ENCODE data around the gene BLMH.

The BLMH gene

GRCh38 chr17:30326809-30327208, 35.1 kb upstream of the BLMH start:
- WGBS, 2 donors (ENCODE audit: extremely low coverage in 2 of 2, insufficient read length in 2 of 2, insufficient replicate concordance in 1 of 2) = no CpG with 5 or more reads among the region's 1 CpG
- no peak overlapping the region for H2AK5ac ChIP-seq (ENCODE audit: low read depth, low read length)
- DNase-seq (ENCODE audit: low spot score) = no peak
- H3K14ac ChIP-seq (ENCODE audit: low read length) = no peak overlapping the region
- no peak overlapping the region for H3K4me2 ChIP-seq (ENCODE audit: insufficient read depth, low read length, poor library complexity, severe bottlenecking)
- no peak overlapping the region for H2BK12ac ChIP-seq (ENCODE audit: low read length)
- peaks cover 2 to 4% of the 10 kb centered on the region in 2 donors for H3K4me1 ChIP-seq (ENCODE audit: control insufficient read depth in 2 of 2, insufficient read depth in 1 of 2, low read depth in 1 of 2, low read length in 2 of 2)
- no peak overlapping the region for H2BK15ac ChIP-seq (ENCODE audit: low read length)
- H3K9me3 ChIP-seq (replicated peaks in 1 of 2; ENCODE audit: control insufficient read depth in 2 of 2, insufficient read depth in 1 of 2, low read depth in 1 of 2, low read length in 2 of 2) = no peaks in the 10 kb centered on the region
- no peak overlapping the region for H2BK5ac ChIP-seq (ENCODE audit: low read length)
- peaks cover 0 to 25% (median 0%) of the 10 kb centered on the region in 3 experiments for H3K27me3 ChIP-seq (ENCODE audit: control insufficient read depth in 3 of 3, insufficient read depth in 3 of 3, low read depth in 1 of 3, low read length in 3 of 3)
- H2AFZ ChIP-seq (ENCODE audit: low read length) = no peak overlapping the region
- no peaks in the 10 kb centered on the region for H3K36me3 ChIP-seq (replicated peaks in 1 of 2; ENCODE audit: control insufficient read depth in 2 of 2, insufficient read depth in 2 of 2, low read length in 2 of 2)
- H3K23ac ChIP-seq (ENCODE audit: low read depth, low read length, poor library complexity) = no peak overlapping the region
- no peak overlapping the region for H3K9ac ChIP-seq (ENCODE audit: low read depth, low read length, poor library complexity)
- no peak overlapping the region for H4K8ac ChIP-seq (ENCODE audit: low read depth, low read length)
- H2BK120ac ChIP-seq (ENCODE audit: low read depth, low read length) = no peak overlapping the region
- no peak overlapping the region for H3K4ac ChIP-seq (ENCODE audit: low read length)
- no peaks in the 10 kb centered on the region for H3K79me1 ChIP-seq (ENCODE audit: low read depth, low read length)
- no peak overlapping the region for H4K91ac ChIP-seq (ENCODE audit: low read depth, low read length, poor library complexity)
- no peak overlapping the region for H3K27ac ChIP-seq (replicated peaks; ENCODE audit: low read length)
- no peak overlapping the region for H3K18ac ChIP-seq (ENCODE audit: low read length)
- no peak overlapping the region for H3K4me3 ChIP-seq (ENCODE audit: low read length in 2 of 2)

- Histone ChIP-seq H2BK120ac (ENCODE audit: low read depth, low read length) (no peak overlapping the region), H3K18ac (ENCODE audit: low read length) (no peak overlapping the region), H3K9me3 (replicated peaks in 1 of 2; ENCODE audit: control insufficient read depth in 2 of 2, insufficient read depth in 1 of 2, low read depth in 1 of 2, low read length in 2 of 2) (no peaks in the 10 kb centered on the region), H4K8ac (ENCODE audit: low read depth, low read length) (no peak overlapping the region), H3K27me3 (ENCODE audit: control insufficient read depth in 3 of 3, insufficient read depth in 3 of 3, low read depth in 1 of 3, low read length in 3 of 3) (peaks cover 0 to 33% (median 0%) of the 10 kb centered on the region in 3 experiments), H3K4me2 (ENCODE audit: insufficient read depth, low read length, poor library complexity, severe bottlenecking) (no peak overlapping the region), H4K91ac (ENCODE audit: low read depth, low read length, poor library complexity) (no peak overlapping the region), H2AK5ac (ENCODE audit: low read depth, low read length) (no peak overlapping the region), H3K4me1 (ENCODE audit: control insufficient read depth in 2 of 2, insufficient read depth in 1 of 2, low read depth in 1 of 2, low read length in 2 of 2) (peaks cover 2 to 4% of the 10 kb centered on the region in 2 donors), H2BK5ac (ENCODE audit: low read length) (no peak overlapping the region), H3K79me1 (ENCODE audit: low read depth, low read length) (no peaks in the 10 kb centered on the region), H2BK15ac (ENCODE audit: low read length) (no peak overlapping the region), H3K36me3 (replicated peaks in 1 of 2; ENCODE audit: control insufficient read depth in 2 of 2, insufficient read depth in 2 of 2, low read length in 2 of 2) (no peaks in the 10 kb centered on the region), H3K4ac (ENCODE audit: low read length) (no peak overlapping the region), H3K23ac (ENCODE audit: low read depth, low read length, poor library complexity) (no peak overlapping the region), H3K4me3 (ENCODE audit: low read length in 2 of 2) (no peak overlapping the region), H3K14ac (ENCODE audit: low read length) (no peak overlapping the region), H3K27ac (replicated peaks; ENCODE audit: low read length) (no peak overlapping the region), H2BK12ac (ENCODE audit: low read length) (no peak overlapping the region), H2AFZ (ENCODE audit: low read length) (no peak overlapping the region), H3K9ac (ENCODE audit: low read depth, low read length, poor library complexity) (no peak overlapping the region)
- no peak for DNase-seq (ENCODE audit: low spot score)
- WGBS, 2 donors (ENCODE audit: extremely low coverage in 2 of 2, insufficient read length in 2 of 2, insufficient replicate concordance in 1 of 2) = no CpG with 5 or more reads among the region's 7 CpGs
Measured at GRCh38 chr17:30324723-30325122, 33.0 kb upstream of the BLMH start.

- peaks cover 0 to 37% (median 0%) of the 10 kb centered on the region in 3 experiments for H3K27me3 ChIP-seq (ENCODE audit: control insufficient read depth in 3 of 3, insufficient read depth in 3 of 3, low read depth in 1 of 3, low read length in 3 of 3)
- no peak overlapping the region for H3K4me2 ChIP-seq (ENCODE audit: insufficient read depth, low read length, poor library complexity, severe bottlenecking)
- H2AK5ac ChIP-seq (ENCODE audit: low read depth, low read length) = no peak overlapping the region
- no peak overlapping the region for H3K27ac ChIP-seq (replicated peaks; ENCODE audit: low read length)
- H3K4me3 ChIP-seq (ENCODE audit: low read length in 2 of 2) = no peak overlapping the region
- no peak overlapping the region for H3K9ac ChIP-seq (ENCODE audit: low read depth, low read length, poor library complexity)
- no peak overlapping the region for H3K18ac ChIP-seq (ENCODE audit: low read length)
- H2AFZ ChIP-seq (ENCODE audit: low read length) = no peak overlapping the region
- no peak overlapping the region for H2BK12ac ChIP-seq (ENCODE audit: low read length)
- H2BK120ac ChIP-seq (ENCODE audit: low read depth, low read length) = no peak overlapping the region
- H4K8ac ChIP-seq (ENCODE audit: low read depth, low read length) = no peak overlapping the region
- no peak for DNase-seq (ENCODE audit: low spot score)
- H4K91ac ChIP-seq (ENCODE audit: low read depth, low read length, poor library complexity) = no peak overlapping the region
- H2BK5ac ChIP-seq (ENCODE audit: low read length) = no peak overlapping the region
- no peak overlapping the region for H3K4ac ChIP-seq (ENCODE audit: low read length)
- no peaks in the 10 kb centered on the region for H3K79me1 ChIP-seq (ENCODE audit: low read depth, low read length)
- H3K14ac ChIP-seq (ENCODE audit: low read length) = no peak overlapping the region
- H3K23ac ChIP-seq (ENCODE audit: low read depth, low read length, poor library complexity) = no peak overlapping the region
- H2BK15ac ChIP-seq (ENCODE audit: low read length) = no peak overlapping the region
- no peaks in the 10 kb centered on the region for H3K9me3 ChIP-seq (replicated peaks in 1 of 2; ENCODE audit: control insufficient read depth in 2 of 2, insufficient read depth in 1 of 2, low read depth in 1 of 2, low read length in 2 of 2)
- H3K4me1 ChIP-seq (ENCODE audit: control insufficient read depth in 2 of 2, insufficient read depth in 1 of 2, low read depth in 1 of 2, low read length in 2 of 2) = peaks cover 2 to 4% of the 10 kb centered on the region in 2 donors
- H3K36me3 ChIP-seq (replicated peaks in 1 of 2; ENCODE audit: control insufficient read depth in 2 of 2, insufficient read depth in 2 of 2, low read length in 2 of 2) = no peaks in the 10 kb centered on the region
Measured at GRCh38 chr17:30323895-30324319, 32.2 kb upstream of the BLMH start.

- Histone ChIP-seq H3K23ac (ENCODE audit: low read depth, low read length, poor library complexity) (no peak overlapping the region), H3K4me1 (ENCODE audit: control insufficient read depth in 2 of 2, insufficient read depth in 1 of 2, low read depth in 1 of 2, low read length in 2 of 2) (peaks cover 2 to 4% of the 10 kb centered on the region in 2 donors), H3K18ac (ENCODE audit: low read length) (no peak overlapping the region), H2BK15ac (ENCODE audit: low read length) (no peak overlapping the region), H3K27me3 (ENCODE audit: control insufficient read depth in 3 of 3, insufficient read depth in 3 of 3, low read depth in 1 of 3, low read length in 3 of 3) (peaks cover 0 to 37% (median 0%) of the 10 kb centered on the region in 3 experiments), H3K4me2 (ENCODE audit: insufficient read depth, low read length, poor library complexity, severe bottlenecking) (no peak overlapping the region), H3K14ac (ENCODE audit: low read length) (no peak overlapping the region), H4K91ac (ENCODE audit: low read depth, low read length, poor library complexity) (no peak overlapping the region), H3K9me3 (replicated peaks in 1 of 2; ENCODE audit: control insufficient read depth in 2 of 2, insufficient read depth in 1 of 2, low read depth in 1 of 2, low read length in 2 of 2) (no peaks in the 10 kb centered on the region), H2BK12ac (ENCODE audit: low read length) (no peak overlapping the region), H3K4me3 (ENCODE audit: low read length in 2 of 2) (no peak overlapping the region), H3K4ac (ENCODE audit: low read length) (no peak overlapping the region), H3K79me1 (ENCODE audit: low read depth, low read length) (no peaks in the 10 kb centered on the region), H2BK120ac (ENCODE audit: low read depth, low read length) (no peak overlapping the region), H4K8ac (ENCODE audit: low read depth, low read length) (no peak overlapping the region), H3K9ac (ENCODE audit: low read depth, low read length, poor library complexity) (no peak overlapping the region), H3K27ac (replicated peaks; ENCODE audit: low read length) (no peak overlapping the region), H3K36me3 (replicated peaks in 1 of 2; ENCODE audit: control insufficient read depth in 2 of 2, insufficient read depth in 2 of 2, low read length in 2 of 2) (no peaks in the 10 kb centered on the region), H2BK5ac (ENCODE audit: low read length) (no peak overlapping the region), H2AK5ac (ENCODE audit: low read depth, low read length) (no peak overlapping the region), H2AFZ (ENCODE audit: low read length) (no peak overlapping the region)
- WGBS, 2 donors (ENCODE audit: extremely low coverage in 2 of 2, insufficient read length in 2 of 2, insufficient replicate concordance in 1 of 2) = no CpG with 5 or more reads among the region's 5 CpGs
- DNase-seq (ENCODE audit: low spot score) = no peak
Measured at GRCh38 chr17:30323262-30323894, 31.6 kb upstream of the BLMH start.
